Measurements from ENCODE around the gene IDUA. TPM values are rescaled to one million over a fixed set of nuclear protein-coding genes. Genes with fewer than 3 reads are reported as not detected.

IDUA gene
- total RNA-seq, 4 donors from 2014 or later, result 40.4 to 114 (median 71.4) TPM

- H3K4me1 ChIP-seq, result no peaks in the 10 kb centered on the region
- H3K36me3 ChIP-seq, result peaks cover 0 to 14% (median 0%) of the 10 kb centered on the region in 3 donors
- TF ChIP-seq POLR2A (IDR thresholded peaks at IDR 0.05), result no peak
- no peak for TF ChIP-seq CTCF (IDR thresholded peaks at IDR 0.05)
- no peak overlapping the region for H3K4me3 ChIP-seq
- H3K9me3 ChIP-seq, result no peaks in the 10 kb centered on the region
- no peak overlapping the region for H3K27ac ChIP-seq
- peak in 1 of 3 donors; percentile 41 for DNase-seq
- H3K27me3 ChIP-seq, result no peaks in the 10 kb centered on the region
These were observed 35.7 kb upstream of the IDUA start for GRCh38 chr4:951186-951585.

- no peak overlapping the region for H3K4me3 ChIP-seq
- H3K4me1 ChIP-seq, result no peaks in the 10 kb centered on the region
- TF ChIP-seq CTCF (IDR thresholded peaks at IDR 0.05), result no peak
- no peak for TF ChIP-seq POLR2A (IDR thresholded peaks at IDR 0.05)
- peaks cover 0 to 14% (median 0%) of the 10 kb centered on the region in 3 donors for H3K36me3 ChIP-seq
- H3K27me3 ChIP-seq, result no peaks in the 10 kb centered on the region
- no peaks in the 10 kb centered on the region for H3K9me3 ChIP-seq
- DNase-seq, result peak in 1 of 3 donors; percentile 42
- H3K27ac ChIP-seq, result no peak overlapping the region
These were observed 35.0 kb upstream of the IDUA start for GRCh38 chr4:951594-952468.

GRCh38 chr4:952881-953573 lies 33.8 kb upstream of the IDUA start:
- peak in 1 of 3 donors; percentile 44 for DNase-seq
- TF ChIP-seq POLR2A (IDR thresholded peaks at IDR 0.05), result no peak
- no peak for TF ChIP-seq CTCF (IDR thresholded peaks at IDR 0.05)
- Histone ChIP-seq H3K36me3 (peaks cover 0 to 19% (median 0%) of the 10 kb centered on the region in 3 donors), H3K9me3 (no peaks in the 10 kb centered on the region), H3K4me3 (no peak overlapping the region), H3K4me1 (no peaks in the 10 kb centered on the region), H3K27ac (no peak overlapping the region), H3K27me3 (no peaks in the 10 kb centered on the region)

- Histone ChIP-seq H3K36me3 (peaks cover 0 to 24% (median 0%) of the 10 kb centered on the region in 3 donors), H3K4me3 (no peak overlapping the region), H3K9me3 (no peaks in the 10 kb centered on the region), H3K4me1 (no peaks in the 10 kb centered on the region), H3K27ac (no peak overlapping the region), H3K27me3 (no peaks in the 10 kb centered on the region)
- TF ChIP-seq CTCF (IDR thresholded peaks at IDR 0.05) (no peak), POLR2A (IDR thresholded peaks at IDR 0.05) (no peak)
- peak in 1 of 3 donors; percentile 39 for DNase-seq
These were observed 33.3 kb upstream of the IDUA start for GRCh38 chr4:953574-953915.

- TF ChIP-seq CTCF (IDR thresholded peaks at IDR 0.05), result no peak
- no peak for TF ChIP-seq POLR2A (IDR thresholded peaks at IDR 0.05)
- H3K9me3 ChIP-seq, result no peaks in the 10 kb centered on the region
These were observed 32.4 kb upstream of the IDUA start for GRCh38 chr4:954211-955020.

More at GRCh38 chr4:954211-955020, 32.4 kb upstream of the IDUA start:
- no peaks in the 10 kb centered on the region for H3K4me1 ChIP-seq
- DNase-seq, result peak in 1 of 3 donors; percentile 39
- H3K27me3 ChIP-seq, result no peaks in the 10 kb centered on the region
- H3K36me3 ChIP-seq, result peaks cover 0 to 33% (median 0%) of the 10 kb centered on the region in 3 donors
- no peak overlapping the region for H3K27ac ChIP-seq
- H3K4me3 ChIP-seq, result no peak overlapping the region

Data from Peyer's patch (tissue), 4 donors.